ENCODE data around the gene TMEM45A.

Gene TMEM45A

GRCh38 chr3:100554373-100554676 is 61.9 kb downstream of the TMEM45A start:
- H3K4me2 ChIP-seq (ENCODE audit: low read depth, low read length, poor library complexity, severe bottlenecking), result no peak overlapping the region
- no peak overlapping the region for H2AFZ ChIP-seq (ENCODE audit: low read depth, low read length, severe bottlenecking)
- TF ChIP-seq CTCF (IDR thresholded peaks at IDR 0.05; ENCODE audit: insufficient read depth, low read length, poor library complexity, severe bottlenecking) (no peak), EZH2phosphoT487 (conservative IDR thresholded peaks at IDR 0.05; ENCODE audit: low read length) (no peak)
- no peaks in the 10 kb centered on the region for H3K9me3 ChIP-seq (ENCODE audit: insufficient read depth, low read length)
- no peaks in the 10 kb centered on the region for H3K9me2 ChIP-seq (replicated peaks; ENCODE audit: insufficient read depth, low read length)
- no peaks in the 10 kb centered on the region for H4K20me1 ChIP-seq (ENCODE audit: low read depth, low read length)
- H3K36me3 ChIP-seq (ENCODE audit: low read length), result no peaks in the 10 kb centered on the region
- H3K27me3 ChIP-seq (ENCODE audit: low read length), result no peaks in the 10 kb centered on the region
- H3F3A ChIP-seq (ENCODE audit: insufficient read depth), result no peaks in the 10 kb centered on the region
- H3K9ac ChIP-seq (ENCODE audit: low read length), result no peak overlapping the region
- no peak overlapping the region for H3K4me3 ChIP-seq (ENCODE audit: insufficient read depth, low read length, poor library complexity, severe bottlenecking)
- no peak overlapping the region for H3K27ac ChIP-seq (ENCODE audit: low read depth, low read length)
- no peaks in the 10 kb centered on the region for H3K79me2 ChIP-seq (ENCODE audit: insufficient read depth, low read length)

GRCh38 chr3:100556673-100557310 is 64.4 kb downstream of the TMEM45A start:
- Histone ChIP-seq H3K4me3 (ENCODE audit: insufficient read depth, low read length, poor library complexity, severe bottlenecking) (no peak overlapping the region), H3K9ac (ENCODE audit: low read length) (no peak overlapping the region), H3K27me3 (ENCODE audit: low read length) (no peaks in the 10 kb centered on the region), H3K4me2 (ENCODE audit: low read depth, low read length, poor library complexity, severe bottlenecking) (no peak overlapping the region), H3K27ac (ENCODE audit: low read depth, low read length) (no peak overlapping the region), H4K20me1 (ENCODE audit: low read depth, low read length) (no peaks in the 10 kb centered on the region), H3K79me2 (ENCODE audit: insufficient read depth, low read length) (no peaks in the 10 kb centered on the region), H3K36me3 (ENCODE audit: low read length) (no peaks in the 10 kb centered on the region), H3F3A (ENCODE audit: insufficient read depth) (no peaks in the 10 kb centered on the region), H2AFZ (ENCODE audit: low read depth, low read length, severe bottlenecking) (no peak overlapping the region), H3K9me2 (replicated peaks; ENCODE audit: insufficient read depth, low read length) (no peaks in the 10 kb centered on the region), H3K9me3 (ENCODE audit: insufficient read depth, low read length) (no peaks in the 10 kb centered on the region)
- TF ChIP-seq EZH2phosphoT487 (conservative IDR thresholded peaks at IDR 0.05; ENCODE audit: low read length) (no peak), CTCF (IDR thresholded peaks at IDR 0.05; ENCODE audit: insufficient read depth, low read length, poor library complexity, severe bottlenecking) (no peak)

DNA sequence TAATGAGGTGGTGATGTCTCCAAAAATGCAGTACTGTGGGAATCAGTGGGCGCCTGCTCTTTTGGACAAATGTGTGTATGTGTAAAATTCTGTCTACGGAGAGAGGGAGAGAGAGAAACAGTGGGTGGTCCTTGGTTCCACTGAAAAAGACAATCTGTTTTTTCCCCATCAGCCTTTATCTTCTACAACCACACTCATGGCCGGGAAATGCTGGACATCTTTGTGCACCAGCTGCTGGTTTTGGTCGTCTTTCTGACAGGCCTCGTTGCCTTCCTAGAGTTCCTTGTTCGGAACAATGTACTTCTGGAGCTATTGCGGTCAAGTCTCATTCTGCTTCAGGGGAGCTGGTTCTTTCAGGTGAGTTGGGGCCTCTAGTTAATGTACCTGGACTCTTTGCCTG is 65.8 kb downstream of the TMEM45A start:
- no peaks in the 10 kb centered on the region for H3K27me3 ChIP-seq (ENCODE audit: low read length)

More for the DNA sequence above, 65.8 kb downstream of the TMEM45A start:
- H3F3A ChIP-seq (ENCODE audit: insufficient read depth), result no peaks in the 10 kb centered on the region
- H3K4me3 ChIP-seq (ENCODE audit: insufficient read depth, low read length, poor library complexity, severe bottlenecking), result no peak overlapping the region
- H3K9me3 ChIP-seq (ENCODE audit: insufficient read depth, low read length), result no peaks in the 10 kb centered on the region
- no peak overlapping the region for H3K9ac ChIP-seq (ENCODE audit: low read length)
- no peaks in the 10 kb centered on the region for H3K9me2 ChIP-seq (replicated peaks; ENCODE audit: insufficient read depth, low read length)
- H4K20me1 ChIP-seq (ENCODE audit: low read depth, low read length), result no peaks in the 10 kb centered on the region
- TF ChIP-seq CTCF (IDR thresholded peaks at IDR 0.05; ENCODE audit: insufficient read depth, low read length, poor library complexity, severe bottlenecking), result no peak
- TF ChIP-seq EZH2phosphoT487 (conservative IDR thresholded peaks at IDR 0.05; ENCODE audit: low read length), result no peak
- no peaks in the 10 kb centered on the region for H3K79me2 ChIP-seq (ENCODE audit: insufficient read depth, low read length)
- H2AFZ ChIP-seq (ENCODE audit: low read depth, low read length, severe bottlenecking), result no peak overlapping the region
- H3K27ac ChIP-seq (ENCODE audit: low read depth, low read length), result no peak overlapping the region
- no peak overlapping the region for H3K4me2 ChIP-seq (ENCODE audit: low read depth, low read length, poor library complexity, severe bottlenecking)
- H3K36me3 ChIP-seq (ENCODE audit: low read length), result no peaks in the 10 kb centered on the region

All from SU-DHL-6 (cell line).